Choroid plexus epithelial cell (primary cell): Measurements from ENCODE around the gene SDR42E2.

Experiments used
- DNase-seq: peaks from one replicate; pipeline ENCODE4 v3.0.0-alpha.2; 2010; ENCODE audit warnings: low read depth
- H3K4me3 ChIP-seq: 2 replicates; pipeline ENCODE4 v1.5.1; 2011; ENCODE audit warnings: low read depth, mild to moderate bottlenecking, control low read depth, low read length, moderate library complexity
- CTCF ChIP-seq: conservative IDR thresholded peaks from 2 replicates; pipeline ENCODE4 v1.5.1; 2011; ENCODE audit warnings: low read depth, mild to moderate bottlenecking, control low read depth, inconsistent platforms, low read length, moderate library complexity

Gene SDR42E2

GRCh38 chr16:22161999-22162655 lies at the start of gene SDR42E2:
SDR42E2 (plus strand) TSS chr16:22162506; CDS start chr16:22165583, 3,077 bp downstream.
- DNase-seq = no peak
- TF ChIP-seq CTCF = no peak
- no peak within 1 kb of the TSS for H3K4me3 ChIP-seq

DNA sequence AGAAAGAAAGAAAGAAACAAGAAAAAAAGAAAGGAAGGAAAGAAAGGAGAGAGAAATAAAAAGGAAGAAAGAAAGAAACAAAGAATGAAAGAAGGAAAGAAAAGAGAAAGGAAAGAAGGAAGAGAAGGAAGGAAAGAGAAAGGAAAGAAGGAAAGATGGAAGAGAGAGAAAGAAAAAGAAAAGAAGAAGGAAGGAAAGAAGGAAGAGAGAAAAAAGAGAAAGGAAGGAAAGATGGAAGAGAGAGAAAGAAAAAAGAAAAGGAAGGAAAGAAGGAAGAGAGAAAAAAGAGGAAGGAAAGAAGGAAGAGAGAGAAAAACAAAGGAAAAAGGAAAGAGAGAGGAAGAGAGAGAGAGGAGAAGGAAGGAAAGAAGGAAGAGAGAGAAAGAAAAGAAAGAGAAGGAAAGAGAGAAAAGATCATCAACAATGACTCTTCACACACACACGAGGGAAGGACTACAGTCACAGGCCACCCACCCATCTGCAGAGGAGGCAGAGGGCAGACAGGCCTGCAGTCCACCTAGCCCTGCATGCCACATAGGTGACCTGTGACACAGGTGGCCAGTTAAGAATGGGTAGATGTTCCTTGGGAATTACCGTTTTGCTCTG lies 46.1 kb upstream of the SDR42E2 start:
- no peak for DNase-seq
- no peak for TF ChIP-seq CTCF
- H3K4me3 ChIP-seq = no peak overlapping the region

GRCh38 chr16:22117609-22118008 lies 44.7 kb upstream of the SDR42E2 start:
- TF ChIP-seq CTCF = no peak
- no peak for DNase-seq
- H3K4me3 ChIP-seq = no peak overlapping the region

DNA sequence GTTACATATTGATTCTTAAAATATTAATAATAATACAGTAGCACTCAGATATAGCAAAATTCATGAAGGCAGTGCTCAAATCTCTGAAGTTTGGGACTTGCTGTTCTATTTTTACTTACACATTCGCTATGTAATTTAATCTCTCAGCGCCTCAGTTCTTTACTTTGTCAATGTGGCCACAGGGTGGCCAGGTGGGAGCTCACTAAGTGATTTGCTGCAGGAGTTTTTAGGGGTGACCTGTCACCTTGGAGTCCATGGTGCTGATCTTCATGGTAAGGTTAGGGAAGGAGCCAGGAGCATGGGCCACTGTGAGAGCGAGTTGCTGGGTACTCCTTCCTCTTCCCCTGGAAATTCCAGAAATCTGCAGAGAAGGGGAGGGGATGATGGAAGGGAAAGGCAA lies 41.9 kb upstream of the SDR42E2 start:
- no peak overlapping the region for H3K4me3 ChIP-seq
- TF ChIP-seq CTCF = no peak
- no peak for DNase-seq

GRCh38 chr16:22122239-22122638 lies 40.1 kb upstream of the SDR42E2 start:
- TF ChIP-seq CTCF = no peak
- H3K4me3 ChIP-seq = no peak overlapping the region
- DNase-seq = no peak

GRCh38 chr16:22123146-22123545 lies 39.2 kb upstream of the SDR42E2 start:
- peak; percentile 5 for DNase-seq
- no peak overlapping the region for H3K4me3 ChIP-seq
- no peak for TF ChIP-seq CTCF
